Measurements from ENCODE around the gene WFIKKN1. TPM values are rescaled to one million over a fixed set of nuclear protein-coding genes. Genes with fewer than 3 reads are reported as not detected.

Gene WFIKKN1
- total RNA-seq, 1 experiment from 2014 or later: 0.47 TPM

DNA sequence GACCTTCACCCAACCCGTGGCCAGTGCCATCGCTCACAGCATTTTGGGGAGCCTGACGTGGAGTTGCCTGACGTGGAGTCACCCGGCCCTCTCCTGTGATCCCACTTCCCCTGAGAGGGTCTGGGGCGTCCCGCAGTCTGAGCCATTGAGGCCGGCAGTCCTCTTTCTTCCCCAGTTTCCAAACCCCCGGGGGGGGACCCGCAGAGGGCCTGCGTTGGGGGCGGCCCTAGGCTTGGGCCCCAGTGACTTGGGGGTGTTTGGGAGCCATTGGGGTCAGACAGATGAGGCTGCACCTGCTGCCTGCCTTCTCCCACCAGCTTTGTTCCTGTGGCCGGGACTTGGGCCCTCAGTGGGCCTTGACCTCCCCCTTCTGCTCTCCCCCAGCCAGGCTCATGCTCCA, 38.9 kb downstream of the WFIKKN1 start (continued):
- TF ChIP-seq, protein P1, sequence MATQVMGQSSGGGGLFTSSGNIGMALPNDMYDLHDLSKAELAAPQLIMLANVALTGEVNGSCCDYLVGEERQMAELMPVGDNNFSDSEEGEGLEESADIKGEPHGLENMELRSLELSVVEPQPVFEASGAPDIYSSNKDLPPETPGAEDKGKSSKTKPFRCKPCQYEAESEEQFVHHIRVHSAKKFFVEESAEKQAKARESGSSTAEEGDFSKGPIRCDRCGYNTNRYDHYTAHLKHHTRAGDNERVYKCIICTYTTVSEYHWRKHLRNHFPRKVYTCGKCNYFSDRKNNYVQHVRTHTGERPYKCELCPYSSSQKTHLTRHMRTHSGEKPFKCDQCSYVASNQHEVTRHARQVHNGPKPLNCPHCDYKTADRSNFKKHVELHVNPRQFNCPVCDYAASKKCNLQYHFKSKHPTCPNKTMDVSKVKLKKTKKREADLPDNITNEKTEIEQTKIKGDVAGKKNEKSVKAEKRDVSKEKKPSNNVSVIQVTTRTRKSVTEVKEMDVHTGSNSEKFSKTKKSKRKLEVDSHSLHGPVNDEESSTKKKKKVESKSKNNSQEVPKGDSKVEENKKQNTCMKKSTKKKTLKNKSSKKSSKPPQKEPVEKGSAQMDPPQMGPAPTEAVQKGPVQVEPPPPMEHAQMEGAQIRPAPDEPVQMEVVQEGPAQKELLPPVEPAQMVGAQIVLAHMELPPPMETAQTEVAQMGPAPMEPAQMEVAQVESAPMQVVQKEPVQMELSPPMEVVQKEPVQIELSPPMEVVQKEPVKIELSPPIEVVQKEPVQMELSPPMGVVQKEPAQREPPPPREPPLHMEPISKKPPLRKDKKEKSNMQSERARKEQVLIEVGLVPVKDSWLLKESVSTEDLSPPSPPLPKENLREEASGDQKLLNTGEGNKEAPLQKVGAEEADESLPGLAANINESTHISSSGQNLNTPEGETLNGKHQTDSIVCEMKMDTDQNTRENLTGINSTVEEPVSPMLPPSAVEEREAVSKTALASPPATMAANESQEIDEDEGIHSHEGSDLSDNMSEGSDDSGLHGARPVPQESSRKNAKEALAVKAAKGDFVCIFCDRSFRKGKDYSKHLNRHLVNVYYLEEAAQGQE (IDR thresholded peaks at IDR 0.05; ENCODE audit: low read depth): no peak
- TF ChIP-seq EGR1 (IDR thresholded peaks at IDR 0.05; ENCODE audit: low read depth) (no peak), SRF (IDR thresholded peaks at IDR 0.05; ENCODE audit: low read depth) (no peak), YY1 (IDR thresholded peaks at IDR 0.05; ENCODE audit: extremely low read depth, insufficient replicate concordance, low read depth, low read length) (no peak), EZH2phosphoT487 (IDR thresholded peaks at IDR 0.05; ENCODE audit: borderline replicate concordance) (no peak), RAD21 (IDR thresholded peaks at IDR 0.05; ENCODE audit: low read depth) (no peak), ELF1 (IDR thresholded peaks at IDR 0.05; ENCODE audit: borderline replicate concordance, low read depth) (no peak)
- TF ChIP-seq, protein P2, sequence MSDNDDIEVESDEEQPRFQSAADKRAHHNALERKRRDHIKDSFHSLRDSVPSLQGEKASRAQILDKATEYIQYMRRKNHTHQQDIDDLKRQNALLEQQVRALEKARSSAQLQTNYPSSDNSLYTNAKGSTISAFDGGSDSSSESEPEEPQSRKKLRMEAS (IDR thresholded peaks at IDR 0.05): no peak

DNA sequence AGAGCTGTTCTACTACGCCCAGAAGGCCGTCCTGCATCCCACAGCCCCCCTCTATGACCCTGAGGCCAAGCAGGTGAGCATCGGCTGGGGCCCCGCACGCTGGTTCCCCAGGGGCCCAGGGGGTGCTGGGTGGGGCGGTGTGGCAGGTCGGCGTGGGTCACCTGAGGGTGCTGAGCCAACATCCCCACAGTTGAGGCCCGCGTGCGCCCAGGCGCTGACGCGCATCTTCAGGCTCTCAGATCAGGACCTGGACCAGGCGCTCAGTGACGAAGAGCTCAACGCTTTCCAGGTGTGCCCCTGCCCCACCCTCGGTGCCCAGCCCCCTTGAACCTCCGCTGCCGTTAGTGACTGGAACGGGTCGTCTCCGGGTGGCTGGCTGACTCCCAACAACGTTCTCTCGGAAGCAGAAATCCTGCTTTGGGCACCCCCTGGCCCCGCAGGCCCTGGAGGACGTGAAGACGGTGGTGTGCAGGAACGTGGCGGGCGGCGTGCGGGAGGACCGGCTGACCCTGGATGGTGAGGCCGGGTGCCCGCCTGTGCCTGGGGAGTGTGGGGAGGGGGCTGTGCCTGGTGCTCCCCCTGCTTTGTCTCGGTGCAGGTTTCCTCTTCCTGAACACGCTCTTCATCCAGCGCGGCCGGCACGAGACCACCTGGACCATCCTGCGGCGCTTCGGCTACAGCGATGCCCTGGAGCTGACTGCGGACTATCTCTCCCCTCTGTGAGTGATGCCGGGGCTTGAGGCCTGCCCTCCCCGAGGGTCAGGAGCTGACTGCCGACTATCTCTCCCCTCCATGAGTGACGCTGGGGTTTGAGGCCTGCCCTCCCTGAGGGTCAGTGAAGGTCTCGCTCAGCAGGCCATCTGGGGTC, 39.9 kb downstream of the WFIKKN1 start:
- no peak for TF ChIP-seq CBX3 (IDR thresholded peaks at IDR 0.05; ENCODE audit: low read depth)
- TF ChIP-seq, protein P3, sequence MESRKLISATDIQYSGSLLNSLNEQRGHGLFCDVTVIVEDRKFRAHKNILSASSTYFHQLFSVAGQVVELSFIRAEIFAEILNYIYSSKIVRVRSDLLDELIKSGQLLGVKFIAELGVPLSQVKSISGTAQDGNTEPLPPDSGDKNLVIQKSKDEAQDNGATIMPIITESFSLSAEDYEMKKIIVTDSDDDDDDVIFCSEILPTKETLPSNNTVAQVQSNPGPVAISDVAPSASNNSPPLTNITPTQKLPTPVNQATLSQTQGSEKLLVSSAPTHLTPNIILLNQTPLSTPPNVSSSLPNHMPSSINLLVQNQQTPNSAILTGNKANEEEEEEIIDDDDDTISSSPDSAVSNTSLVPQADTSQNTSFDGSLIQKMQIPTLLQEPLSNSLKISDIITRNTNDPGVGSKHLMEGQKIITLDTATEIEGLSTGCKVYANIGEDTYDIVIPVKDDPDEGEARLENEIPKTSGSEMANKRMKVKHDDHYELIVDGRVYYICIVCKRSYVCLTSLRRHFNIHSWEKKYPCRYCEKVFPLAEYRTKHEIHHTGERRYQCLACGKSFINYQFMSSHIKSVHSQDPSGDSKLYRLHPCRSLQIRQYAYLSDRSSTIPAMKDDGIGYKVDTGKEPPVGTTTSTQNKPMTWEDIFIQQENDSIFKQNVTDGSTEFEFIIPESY (IDR thresholded peaks at IDR 0.05; ENCODE audit: extremely low read depth, insufficient replicate concordance, low read length): no peak
- TF ChIP-seq TCF7L2 (IDR thresholded peaks at IDR 0.05; ENCODE audit: borderline replicate concordance, extremely low read depth, insufficient read depth, insufficient read length): no peak
- TF ChIP-seq, protein P4, sequence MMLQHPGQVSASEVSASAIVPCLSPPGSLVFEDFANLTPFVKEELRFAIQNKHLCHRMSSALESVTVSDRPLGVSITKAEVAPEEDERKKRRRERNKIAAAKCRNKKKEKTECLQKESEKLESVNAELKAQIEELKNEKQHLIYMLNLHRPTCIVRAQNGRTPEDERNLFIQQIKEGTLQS (IDR thresholded peaks at IDR 0.05): no peak
- Histone ChIP-seq H3K79me2 (ENCODE audit: insufficient read depth, low read length) (peaks cover 26% of the 10 kb centered on the region), H3K4me1 (ENCODE audit: control insufficient read depth in 1 of 2, insufficient read depth in 2 of 2, low read length in 2 of 2) (peaks cover 0 to 10% of the 10 kb centered on the region in 2 experiments; a peak in 1 of 4 replicates), H3K27ac (ENCODE audit: low read depth, low read length) (no peak overlapping the region), H3K4me2 (ENCODE audit: low read length) (no peak overlapping the region), H3K9me2 (ENCODE audit: insufficient read depth) (no peaks in the 10 kb centered on the region), H3K9me3 (ENCODE audit: control insufficient read depth in 1 of 2, insufficient read depth in 1 of 2, low read depth in 1 of 2, low read length in 2 of 2) (no peaks in the 10 kb centered on the region), H3K36me3 (ENCODE audit: control insufficient read depth in 1 of 2, insufficient read depth in 2 of 2, low read length in 2 of 2) (peaks cover 0 to 4% of the 10 kb centered on the region in 2 experiments; a peak in 1 of 4 replicates), H3K9ac (ENCODE audit: low read length) (no peak overlapping the region), H2AFZ (ENCODE audit: low read depth, low read length, poor library complexity, severe bottlenecking) (no peak overlapping the region), H4K20me1 (ENCODE audit: insufficient read depth) (no peaks in the 10 kb centered on the region), H3K27me3 (ENCODE audit: insufficient read depth, low read length) (no peaks in the 10 kb centered on the region), H3K4me3 (replicated peaks in 1 of 2; ENCODE audit: low read depth in 1 of 2, low read length in 2 of 2) (no peak overlapping the region)
- POLR2A ChIA-PET: no interaction called here
- no peak for DNase-seq (ENCODE audit: low read depth, low spot score)
- intact Hi-C loops (cut with micrococcal nuclease): no loop called here
- BruUV-seq (replicated peaks): no TSS peak
- RAD21 ChIA-PET (ENCODE audit: low non-redundant PET in 1 of 2, low total read pairs in 2 of 2, uncharacterized antibody in 2 of 2, unreplicated experiment in 2 of 2): no interaction called here
- ATAC-seq: no peak
- CTCF ChIA-PET: no interaction called here
